ENCODE results near the gene EFHD2.
A peak's percentile ranks its signal among the peaks of the same experiment; 100 is the strongest.
"Not testable (repeated sequence)": the region's sequence is repeated elsewhere in the genome, so short reads cannot be mapped to it uniquely, and the experiment has no call there.

EFHD2 gene

GRCh38 chr1:15389828-15390227 lies 19.9 kb upstream of the EFHD2 start:
- DNase-seq = not testable (repeated sequence)

GRCh38 chr1:15390667-15391066 lies 19.0 kb upstream of the EFHD2 start:
- DNase-seq = no peak

GRCh38 chr1:15391366-15391765 lies 18.3 kb upstream of the EFHD2 start:
- no peak for DNase-seq

- DNase-seq = no peak
Measured at GRCh38 chr1:15393475-15394257, 16.0 kb upstream of the EFHD2 start.

GRCh38 chr1:15394258-15394690 lies 15.4 kb upstream of the EFHD2 start:
- no peak for DNase-seq

GRCh38 chr1:15397236-15397635 lies 12.5 kb upstream of the EFHD2 start:
- no peak for DNase-seq

GRCh38 chr1:15399710-15400109 lies 10.0 kb upstream of the EFHD2 start:
- no peak for DNase-seq

GRCh38 chr1:15400627-15401026 lies 9.1 kb upstream of the EFHD2 start:
- DNase-seq = no peak

GRCh38 chr1:15401391-15402055 lies 8.2 kb upstream of the EFHD2 start:
- DNase-seq = no peak

- DNase-seq = no peak
Measured at GRCh38 chr1:15402809-15403450, 6.8 kb upstream of the EFHD2 start.

- no peak for DNase-seq
Measured at GRCh38 chr1:15403962-15404580, 5.6 kb upstream of the EFHD2 start.

- peak in 1 of 2 donors; percentile 37 for DNase-seq
Measured at GRCh38 chr1:15405106-15405850, 4.4 kb upstream of the EFHD2 start.

GRCh38 chr1:15406614-15407559 lies 2.8 kb upstream of the EFHD2 start:
- no peak for DNase-seq

- peak in 1 of 2 donors; percentile 28 for DNase-seq
Measured at GRCh38 chr1:15407580-15407979, 2.1 kb upstream of the EFHD2 start.

GRCh38 chr1:15408890-15409387 lies 749 bp upstream of the EFHD2 start:
- DNase-seq = no peak

GRCh38 chr1:15410223-15410883 lies 665 bp downstream of the EFHD2 start:
- DNase-seq = peak in 1 of 2 donors; percentile 47

- no peak for DNase-seq
Measured at GRCh38 chr1:15410884-15411245, 1.2 kb downstream of the EFHD2 start.

- peak; percentile 67 to 81 for DNase-seq
Measured at GRCh38 chr1:15411593-15412137, 2.0 kb downstream of the EFHD2 start.

- DNase-seq = peak; percentile 63 to 64
Measured at GRCh38 chr1:15412175-15412800, 2.6 kb downstream of the EFHD2 start.

- DNase-seq = peak in 1 of 2 donors; percentile 11
Measured at GRCh38 chr1:15412843-15413242, 3.2 kb downstream of the EFHD2 start.

Measured in CD4-positive, alpha-beta T cell treated with Interleukin-4 for 1 hour (primary cell).